Measurements from ENCODE around the gene ADD1.

Gene ADD1

DNA sequence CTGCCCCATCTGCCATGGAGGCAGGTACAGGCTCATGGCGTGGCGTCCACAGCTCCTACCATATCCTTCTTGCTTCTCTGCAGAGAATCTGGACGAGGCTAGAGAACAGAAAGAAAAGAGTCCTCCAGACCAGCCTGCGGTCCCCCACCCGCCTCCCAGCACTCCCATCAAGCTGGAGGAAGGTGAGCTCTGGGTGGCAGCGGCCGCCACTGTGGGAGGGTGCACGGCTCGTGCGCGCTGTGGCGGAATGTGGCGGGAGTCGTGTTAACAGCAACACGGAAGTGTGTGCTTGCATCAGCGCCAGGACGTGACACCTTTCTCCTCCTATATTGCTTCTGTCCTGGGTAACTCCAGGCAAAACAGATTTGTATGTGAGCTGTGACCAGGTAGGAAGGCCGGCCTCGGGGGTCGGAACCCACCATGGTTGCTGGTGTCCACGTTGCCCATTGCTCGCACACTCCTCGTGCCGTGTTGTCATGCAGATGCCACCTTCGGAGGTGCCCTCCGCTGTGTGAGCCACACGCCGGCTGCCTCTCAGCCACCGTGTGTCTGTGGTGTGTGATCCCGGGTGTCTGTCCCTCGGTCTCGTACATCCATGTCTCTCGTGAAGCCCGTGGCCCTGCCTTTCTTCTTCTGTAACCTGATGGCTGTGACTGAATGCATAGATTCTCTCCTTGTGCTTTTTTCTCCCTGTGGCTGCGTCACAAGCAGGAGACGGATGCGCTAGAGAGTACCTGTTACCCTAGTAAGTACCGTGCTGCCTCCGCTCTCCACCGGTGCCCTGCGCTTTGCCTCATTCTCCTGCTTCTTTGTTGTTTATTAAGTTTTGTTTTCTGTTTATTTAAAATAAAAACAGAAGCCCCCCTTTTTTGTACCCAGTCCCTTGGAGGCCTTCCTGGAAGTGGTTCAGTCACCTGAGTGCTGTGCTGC, 82.6 kb downstream of the ADD1 start:
- no peak for DNase-seq

DNA sequence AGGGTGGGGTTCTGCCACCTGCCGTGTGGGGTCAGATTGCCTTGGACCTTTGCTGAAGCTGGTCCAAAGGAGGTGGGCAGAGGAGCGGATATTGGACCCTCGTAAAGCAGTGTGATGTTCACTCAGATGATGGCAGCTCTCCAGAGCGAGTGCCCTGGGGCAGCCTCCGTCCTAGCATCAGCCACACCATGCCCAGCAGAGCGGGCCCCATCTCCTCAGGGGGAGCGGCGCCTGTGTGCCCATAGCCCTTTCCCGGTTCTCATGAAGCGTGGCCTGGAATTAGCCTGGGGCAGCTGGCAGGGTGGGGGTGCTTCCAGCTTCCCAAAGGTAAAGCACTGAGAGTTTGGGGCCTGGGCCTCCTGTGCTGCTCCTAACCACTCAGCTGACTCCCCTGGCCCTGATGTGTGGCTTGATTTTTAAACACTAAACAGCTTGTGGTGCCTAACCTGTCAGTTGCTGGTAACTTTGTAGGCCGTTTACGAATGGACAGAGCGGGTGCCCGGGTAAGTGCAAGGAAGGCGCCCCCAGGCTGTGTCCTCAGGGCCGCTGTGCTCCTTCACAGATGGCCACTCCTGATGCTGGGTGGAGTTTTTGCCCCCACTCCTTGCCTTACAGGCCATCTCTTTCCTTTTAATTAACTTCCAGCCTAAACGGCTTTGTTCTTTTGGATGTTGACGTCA, 83.5 kb downstream of the ADD1 start:
- no peak for DNase-seq

DNA sequence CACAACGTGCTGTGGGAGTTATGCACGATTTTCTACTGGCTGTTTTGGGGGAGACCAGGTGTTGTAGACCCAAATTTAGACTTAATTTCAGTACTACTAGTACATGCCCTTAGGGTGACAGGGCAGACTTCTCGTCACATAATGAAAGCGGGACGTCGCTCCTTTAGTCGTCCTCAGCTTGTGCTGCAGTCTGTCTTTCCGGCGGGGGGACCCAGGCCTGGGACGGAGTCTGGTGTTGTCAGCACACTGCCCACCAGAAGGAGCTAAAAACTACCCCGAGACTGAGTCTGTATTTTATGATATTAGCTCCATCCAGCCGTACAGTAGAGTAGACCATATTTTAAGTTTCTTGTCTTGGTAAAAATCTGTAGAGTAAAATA, 84.0 kb downstream of the ADD1 start:
- no peak for DNase-seq

DNA sequence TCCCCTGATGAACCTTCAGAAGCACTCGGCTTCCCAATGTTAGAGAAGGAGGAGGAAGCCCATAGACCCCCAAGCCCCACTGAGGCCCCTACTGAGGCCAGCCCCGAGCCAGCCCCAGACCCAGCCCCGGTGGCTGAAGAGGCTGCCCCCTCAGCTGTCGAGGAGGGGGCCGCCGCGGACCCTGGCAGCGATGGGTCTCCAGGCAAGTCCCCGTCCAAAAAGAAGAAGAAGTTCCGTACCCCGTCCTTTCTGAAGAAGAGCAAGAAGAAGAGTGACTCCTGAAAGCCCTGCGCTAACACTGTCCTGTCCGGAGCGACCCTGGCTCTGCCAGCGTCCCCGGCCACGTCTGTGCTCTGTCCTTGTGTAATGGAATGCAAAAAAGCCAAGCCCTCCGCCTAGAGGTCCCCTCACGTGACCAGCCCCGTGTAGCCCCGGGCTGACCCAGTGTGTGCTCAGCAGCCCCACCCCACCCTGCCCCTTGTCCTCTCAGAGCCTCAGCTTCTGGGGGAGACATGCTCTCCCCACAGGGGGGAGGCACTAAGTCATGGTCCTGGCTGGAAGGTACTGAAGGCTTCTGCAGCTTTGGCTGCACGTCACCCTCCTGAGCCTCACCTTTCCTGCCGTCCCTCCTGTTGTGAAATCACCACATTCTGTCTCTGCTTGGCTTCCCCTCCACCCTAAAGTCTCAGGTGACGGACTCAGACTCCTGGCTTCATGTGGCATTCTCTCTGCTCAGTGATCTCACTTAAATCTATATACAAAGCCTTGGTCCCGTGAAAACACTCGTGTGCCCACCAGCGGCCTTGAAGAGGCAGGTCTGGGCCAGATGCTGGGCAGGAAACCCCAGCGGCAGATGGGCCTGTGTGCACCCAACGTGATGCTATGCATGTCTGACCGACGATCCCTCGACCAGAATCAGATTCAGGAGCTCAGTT, 84.9 kb downstream of the ADD1 start:
- DNase-seq: no peak

DNA sequence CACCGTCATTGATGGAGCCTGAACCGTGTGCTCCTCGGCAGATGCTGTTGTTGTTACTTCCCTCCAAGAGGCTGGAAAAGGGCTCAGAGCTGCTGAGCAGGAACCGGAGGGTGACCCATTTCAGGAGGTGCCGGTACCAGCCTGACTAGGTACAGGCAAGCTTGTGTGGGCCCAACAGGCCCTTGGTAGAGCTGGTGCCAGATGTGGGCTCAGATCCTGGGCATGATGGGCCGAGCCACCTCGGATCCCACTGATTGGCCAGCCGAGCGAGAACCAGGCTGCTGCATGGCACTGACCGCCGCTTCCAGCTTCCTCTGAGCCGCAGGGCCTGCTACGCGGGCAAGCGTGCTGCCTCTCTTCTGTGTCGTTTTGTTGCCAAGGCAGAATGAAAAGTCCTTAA, 85.8 kb downstream of the ADD1 start:
- DNase-seq: no peak

DNA sequence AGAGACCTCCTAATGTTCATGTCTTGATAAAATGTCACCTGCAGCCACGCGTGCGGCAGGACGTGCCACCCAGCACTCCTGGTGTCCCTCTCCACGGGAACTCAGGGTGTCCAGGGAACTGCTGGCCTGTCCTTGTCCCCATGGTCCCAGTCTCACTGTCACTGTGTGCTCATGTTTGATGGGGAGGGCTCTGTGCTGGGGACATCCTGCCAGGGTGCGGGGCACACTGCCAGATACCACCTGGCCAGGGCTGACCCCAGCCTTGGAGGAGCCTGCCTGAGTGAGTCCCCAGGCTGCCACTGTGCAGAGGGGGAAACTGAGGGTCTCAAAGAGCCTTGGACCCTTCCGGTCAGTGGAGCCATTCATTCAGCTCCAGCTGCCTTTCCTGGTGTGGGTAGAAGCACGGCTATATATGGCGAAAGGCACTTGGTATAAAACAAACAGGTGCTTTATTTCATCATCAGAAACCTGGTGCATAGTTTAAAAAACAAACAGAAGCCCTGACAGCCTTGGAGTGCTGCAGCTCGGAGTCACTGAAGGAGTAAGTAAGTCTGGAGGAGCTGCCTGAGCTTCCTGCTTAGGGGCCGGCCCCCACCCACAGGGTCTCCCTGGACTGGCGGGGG, 86.6 kb downstream of the ADD1 start:
- DNase-seq: no peak

DNA sequence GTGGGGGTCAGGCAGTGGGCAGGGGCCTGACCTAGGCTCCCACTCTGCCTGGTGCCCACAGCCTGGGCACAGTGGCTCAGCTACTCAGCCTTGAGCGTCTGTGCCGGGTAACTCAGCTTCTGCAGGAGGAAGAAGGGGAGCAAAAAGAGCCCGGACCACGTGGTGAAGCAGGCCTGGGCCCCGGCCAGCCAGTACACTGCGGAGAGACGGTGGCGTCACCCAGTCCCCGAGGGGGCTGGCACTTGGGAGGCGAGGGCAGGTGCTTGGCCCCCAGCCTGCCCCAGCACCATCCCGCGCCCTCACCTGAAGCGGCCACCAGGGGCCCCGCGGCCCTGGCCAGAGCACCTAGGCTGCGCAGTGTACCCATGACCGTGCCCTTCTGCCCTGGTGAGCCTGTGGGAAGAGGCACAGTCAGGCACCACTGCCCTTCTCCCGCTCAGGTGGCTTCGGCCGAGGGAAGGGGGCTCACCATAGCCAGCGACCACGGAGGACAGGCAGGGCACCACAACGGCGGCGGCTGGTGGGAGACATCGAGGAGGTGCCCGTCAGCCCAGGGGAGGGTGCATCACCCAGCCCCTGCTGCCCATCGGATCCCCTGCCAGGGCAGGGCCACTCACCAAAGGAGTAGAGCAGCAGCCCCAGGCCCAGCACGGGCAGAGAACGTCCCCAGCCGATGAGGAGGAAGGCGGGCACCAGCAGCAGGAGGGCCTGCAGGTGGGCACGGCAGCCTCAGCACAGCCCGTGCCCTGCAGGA, 87.3 kb downstream of the ADD1 start:
- DNase-seq: no peak

DNA sequence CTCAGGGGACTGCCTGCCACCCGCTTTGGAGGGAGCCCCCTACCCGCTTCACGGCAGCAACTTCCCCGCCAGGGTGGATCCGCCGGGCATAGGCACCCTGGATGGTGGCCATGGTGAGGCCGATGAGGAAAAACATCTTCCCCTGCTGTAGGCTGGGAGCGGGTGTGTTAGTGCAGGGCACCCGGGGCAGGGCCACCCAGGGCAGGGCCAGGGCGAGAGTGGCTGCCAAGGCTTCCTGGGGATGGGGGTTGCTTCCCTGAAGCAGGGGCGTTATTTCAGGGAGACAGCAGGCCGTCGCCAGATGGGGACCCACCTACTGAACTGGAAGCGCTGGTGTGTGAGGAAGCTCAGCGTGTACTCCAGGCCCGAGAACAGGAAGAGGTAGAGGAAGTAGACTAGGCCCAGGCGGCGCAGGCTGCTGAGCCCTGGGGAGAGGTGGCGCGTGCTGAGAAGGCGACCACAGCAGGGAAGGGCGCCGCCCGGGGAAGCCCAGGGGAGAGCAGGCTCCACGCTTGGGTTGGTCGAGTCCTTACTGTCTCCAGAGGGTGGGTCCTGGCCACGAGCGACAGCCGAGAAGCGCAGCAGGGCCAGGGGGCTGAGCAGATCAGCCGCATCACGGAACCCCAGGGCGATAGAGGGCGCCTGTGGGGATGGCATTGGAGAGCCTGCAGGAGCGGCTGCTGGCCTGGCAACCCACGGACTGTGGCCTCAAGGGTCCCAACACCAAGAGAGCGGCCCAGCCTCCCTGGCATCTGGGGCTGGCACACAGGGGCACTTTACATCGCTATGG, 88.1 kb downstream of the ADD1 start:
- DNase-seq: no peak

DNA sequence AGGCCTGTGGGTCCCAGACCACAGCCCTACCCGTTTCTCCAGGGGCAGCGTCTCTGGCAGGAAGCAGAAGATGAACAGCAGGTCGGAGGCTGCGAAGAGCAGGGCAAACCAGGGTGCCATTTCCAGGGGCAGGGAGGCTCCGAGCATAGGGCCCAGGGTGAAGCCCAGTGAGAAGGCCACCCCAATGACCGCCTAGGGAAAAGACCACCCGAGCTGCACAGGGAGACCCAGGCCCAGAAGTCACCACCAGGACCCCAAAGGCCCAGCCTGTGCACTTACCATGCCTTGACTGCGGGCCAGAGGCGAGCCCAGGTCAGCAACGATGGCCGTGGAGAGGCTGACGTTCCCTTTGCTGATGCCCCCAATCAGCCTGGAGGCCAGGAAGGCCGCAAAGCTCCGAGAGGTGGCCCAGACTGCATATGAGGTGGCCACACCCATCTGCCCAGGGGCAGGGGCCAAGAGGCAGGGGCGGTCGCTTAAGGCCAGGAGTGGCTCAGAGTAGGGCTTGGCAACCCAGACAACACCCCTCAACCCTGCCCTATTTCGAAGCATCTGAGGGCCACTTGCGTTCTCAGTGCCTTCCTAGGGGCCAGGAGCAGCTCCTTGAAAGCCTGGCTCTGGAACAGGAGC, 88.8 kb downstream of the ADD1 start:
- DNase-seq: no peak

DNA sequence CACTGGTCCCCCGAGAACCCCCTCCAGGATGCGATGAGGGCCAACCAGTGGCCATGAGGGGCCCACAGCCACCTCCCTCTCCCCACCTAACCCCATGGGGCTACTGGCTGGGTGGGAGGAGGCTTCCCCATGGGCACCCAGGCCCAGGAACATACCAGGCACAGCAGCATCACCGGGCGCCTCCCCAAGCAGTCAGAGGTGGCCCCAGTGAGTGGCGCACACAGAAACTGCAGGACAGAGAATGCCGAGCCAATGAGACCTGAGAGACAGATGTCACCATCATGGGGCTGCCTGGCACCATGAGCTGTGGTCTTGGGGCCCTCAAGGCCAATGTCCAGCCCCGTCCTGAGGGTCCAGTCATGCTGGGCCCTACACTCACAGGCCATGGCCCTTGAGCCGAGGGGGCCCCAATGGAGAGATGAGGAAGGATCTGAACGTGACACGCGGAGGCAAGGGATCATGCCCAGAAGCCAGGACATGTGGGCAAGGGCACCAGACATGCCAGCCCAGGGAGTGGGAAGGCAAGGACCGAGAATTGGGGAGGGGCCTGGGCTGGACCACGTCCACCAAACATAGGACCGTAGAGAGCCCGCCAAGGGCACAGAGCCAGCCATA, 89.4 kb downstream of the ADD1 start:
- DNase-seq: no peak

DNA sequence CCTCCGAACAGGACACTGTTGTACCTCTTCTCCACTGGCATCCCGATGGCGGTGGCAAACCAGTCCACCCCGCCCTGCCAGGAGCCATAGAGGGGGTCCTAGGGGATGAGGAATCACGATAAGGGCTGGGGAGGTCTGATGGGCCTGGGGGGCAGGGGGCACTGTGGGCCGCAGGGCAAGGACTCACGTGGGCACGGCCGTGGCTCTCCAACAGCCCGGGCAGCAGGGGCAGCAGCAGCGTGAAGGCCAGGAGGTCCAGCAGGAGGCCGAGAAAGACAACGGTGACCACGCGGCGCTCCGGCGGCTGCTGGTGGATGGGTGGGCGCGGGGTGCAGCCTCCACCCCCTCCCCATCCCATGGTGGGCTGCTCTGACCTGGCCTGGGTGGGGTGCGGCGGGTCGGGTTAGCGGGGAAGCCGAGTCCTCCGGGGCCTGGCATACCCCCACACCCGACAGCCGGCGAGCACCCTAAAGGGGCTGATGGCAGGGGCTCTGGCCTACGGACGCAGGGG, 90.0 kb downstream of the ADD1 start:
- no peak for DNase-seq

DNA sequence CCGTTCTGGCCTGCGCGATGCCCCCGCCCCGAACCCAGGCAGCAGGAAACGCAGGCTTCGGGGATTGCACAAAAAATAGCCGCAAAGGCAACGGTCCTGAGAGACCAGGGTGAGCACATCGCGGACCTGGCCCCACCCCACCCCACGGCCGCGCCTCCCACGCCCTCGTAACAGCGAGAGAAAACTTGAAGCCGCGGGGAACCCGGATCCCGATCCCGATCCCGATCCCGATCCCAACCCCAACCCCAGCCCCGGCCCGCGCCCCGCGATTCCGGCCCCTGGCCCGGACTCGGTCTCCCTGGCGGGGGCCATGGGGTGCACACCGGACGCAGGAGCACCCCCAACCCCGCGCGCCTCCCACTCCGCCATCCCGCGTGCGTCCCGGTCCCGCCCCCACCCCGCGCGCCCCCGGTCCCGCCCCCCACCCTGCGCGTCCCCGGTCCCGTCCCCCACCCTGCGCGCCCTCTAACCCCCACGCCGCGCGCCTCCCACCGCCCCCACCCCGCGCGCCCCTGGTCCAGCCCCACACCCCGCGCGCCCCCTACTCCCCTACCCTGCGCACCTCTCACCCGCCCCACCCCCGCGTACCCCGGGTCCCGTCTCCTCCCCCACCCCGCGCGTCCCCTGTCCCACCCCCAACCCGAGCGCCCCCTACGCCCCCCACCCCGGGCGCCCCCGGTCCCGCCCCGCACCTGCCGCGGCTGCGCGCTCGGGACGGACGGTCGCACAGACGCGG, 90.6 kb downstream of the ADD1 start:
- no peak for DNase-seq

DNA sequence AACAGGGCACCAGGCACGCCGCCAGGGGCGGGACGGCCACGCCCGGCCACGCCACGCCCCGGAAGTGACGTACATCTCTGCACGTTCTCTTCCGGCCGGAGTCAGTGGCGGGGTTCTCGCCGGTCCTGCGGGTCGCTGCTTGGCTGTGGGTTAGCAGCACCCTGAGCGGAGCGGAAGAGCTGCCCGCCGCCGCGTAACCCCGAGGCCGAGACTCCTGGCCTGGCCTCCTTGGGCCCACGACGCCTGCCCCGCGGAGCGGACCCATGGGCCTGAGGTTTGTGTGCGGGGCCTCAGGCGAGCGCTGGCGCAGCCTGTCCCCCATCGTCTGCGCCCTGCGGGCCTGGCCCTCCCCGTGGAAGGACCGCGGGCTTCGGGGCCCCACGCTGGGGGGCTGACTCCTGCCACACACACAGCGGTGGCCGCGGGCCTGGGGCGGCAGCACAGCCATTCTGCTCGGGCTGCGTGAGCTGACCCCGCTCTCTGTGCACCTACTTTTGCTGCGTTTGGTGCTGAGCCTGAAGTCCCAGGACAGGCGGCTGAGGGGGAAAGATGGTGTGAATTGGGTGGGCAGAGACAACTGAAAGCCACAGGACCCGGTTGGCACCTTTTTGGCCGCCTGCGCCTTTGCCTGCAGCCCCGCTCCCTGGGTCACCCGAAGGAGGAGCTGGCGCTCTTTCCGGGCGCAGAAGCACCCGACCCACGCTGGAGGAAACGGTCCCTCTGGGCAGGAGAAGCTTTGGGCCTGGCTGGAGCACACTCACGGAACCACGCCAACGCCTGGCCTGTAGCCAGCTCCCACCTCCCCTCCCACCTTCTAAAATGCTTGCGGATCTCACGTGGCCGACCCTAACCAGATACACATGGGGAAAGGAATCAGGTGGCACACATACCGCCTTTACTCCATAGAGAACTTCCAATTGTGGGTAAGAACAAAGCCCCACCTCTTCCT, 91.4 kb downstream of the ADD1 start:
- peak; percentile 54 to 88 for DNase-seq

DNA sequence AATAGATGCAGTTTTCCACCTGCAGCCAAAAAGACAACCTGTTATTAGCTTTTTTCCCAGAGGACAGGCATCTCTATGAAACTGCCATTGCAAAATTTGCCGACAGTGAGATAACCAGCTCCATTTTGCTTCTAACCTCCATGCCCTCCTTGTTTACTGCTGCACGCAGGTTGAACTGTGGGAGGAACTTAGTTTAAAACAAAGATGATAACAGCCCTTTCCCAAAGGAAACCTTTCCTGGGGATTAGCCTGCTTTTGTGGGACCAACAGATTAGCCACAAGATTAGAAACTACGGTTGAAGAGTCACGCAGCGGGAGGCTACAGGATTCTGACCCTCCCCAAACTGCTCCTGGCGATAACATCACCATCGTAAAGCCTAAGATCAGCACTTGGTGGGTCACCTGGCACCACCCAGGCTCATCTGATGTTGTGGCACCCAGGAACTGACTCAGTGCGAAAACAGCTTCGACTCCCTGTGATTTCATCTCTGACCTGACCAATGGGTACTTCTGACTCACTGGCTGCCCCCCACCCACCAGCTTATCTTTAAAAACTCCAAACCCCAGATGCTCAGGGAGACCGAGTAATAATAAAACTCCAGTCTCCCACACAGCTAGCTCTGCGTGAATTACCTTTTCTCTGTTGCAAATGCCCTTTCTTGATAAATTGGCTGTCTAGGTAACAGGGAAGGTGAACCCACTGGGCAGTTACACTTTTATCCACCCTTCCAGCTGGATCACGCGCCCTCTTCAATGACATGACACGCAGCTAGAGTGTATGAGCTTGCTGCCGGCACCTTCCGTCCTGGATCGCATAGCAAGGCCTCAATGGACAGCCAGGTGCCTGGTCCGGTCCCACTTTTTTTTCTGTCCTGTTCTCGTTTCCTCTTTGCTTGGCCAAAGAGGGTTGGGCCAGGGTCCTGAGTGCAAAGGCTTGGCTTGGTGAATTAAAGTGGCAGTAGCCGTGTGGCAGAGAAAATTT, 92.4 kb downstream of the ADD1 start:
- no peak for DNase-seq

DNA sequence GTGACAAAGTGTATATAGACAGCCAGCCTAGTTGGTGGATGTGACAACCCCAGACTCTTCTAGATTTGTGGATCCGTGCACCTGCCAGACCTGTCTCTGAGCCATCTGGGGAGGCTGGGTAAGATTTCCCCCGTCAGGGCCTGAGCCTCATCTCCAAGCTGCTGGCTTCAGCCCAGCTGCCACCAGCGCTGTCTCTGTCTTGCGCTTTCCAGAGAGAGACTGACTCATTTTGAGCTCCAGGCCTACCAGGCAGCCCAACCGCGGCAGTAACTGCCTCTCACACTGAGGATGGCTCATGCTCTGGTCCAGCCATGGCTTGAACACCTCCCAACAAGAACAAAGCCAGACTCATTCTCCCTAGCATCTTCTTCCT, 93.1 kb downstream of the ADD1 start:
- no peak for DNase-seq

DNA sequence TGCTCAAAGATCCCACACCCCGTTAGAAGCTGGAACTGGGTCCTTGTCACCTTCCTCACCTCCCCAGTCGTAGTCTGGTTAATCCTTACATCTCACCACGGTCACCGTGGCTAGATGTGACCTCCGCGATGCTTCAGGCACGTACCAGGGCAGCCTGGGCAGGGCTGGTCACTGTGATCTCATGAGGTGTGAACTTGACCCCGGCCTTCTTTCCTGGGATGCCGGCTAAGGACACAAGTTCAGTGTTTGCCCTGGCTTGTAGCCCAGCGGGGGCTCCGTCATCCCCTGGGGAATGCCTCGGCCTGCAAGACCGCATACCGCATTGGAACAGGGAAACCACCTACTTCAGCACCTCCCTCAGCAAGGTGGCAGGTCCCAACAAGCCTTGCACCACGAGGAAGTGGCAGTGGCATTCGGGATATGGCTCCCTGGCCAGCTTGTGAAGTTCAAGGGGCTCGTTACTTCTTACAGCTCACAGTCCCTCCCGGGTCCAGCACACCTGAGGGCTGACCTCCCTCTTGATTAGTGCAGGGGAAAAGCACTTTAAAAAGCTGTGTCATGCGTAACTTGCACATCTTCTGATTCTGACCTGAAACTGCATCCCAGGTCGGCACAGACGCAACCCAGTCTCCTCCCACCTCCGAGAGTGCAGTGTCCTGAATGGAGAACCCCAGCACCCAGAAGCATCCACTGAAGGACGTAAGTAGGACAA, 93.7 kb downstream of the ADD1 start:
- DNase-seq: no peak
